HCT116 (cell line): ENCODE measurements around the gene MRTFB. TPM values are rescaled to one million over a fixed set of nuclear protein-coding genes. Genes with fewer than 3 reads are reported as not detected.

Source experiments
- ATAC-seq: fragments of 200-7000 bp; cut with Tn5 transposase; 2 replicates; pipeline ENCODE4 v1.9.1; 2020; ENCODE audit warnings: mild to moderate bottlenecking, moderate library complexity
- BruUV-seq: library from RNA; stranded (reverse); fragments of 400-500 nt; replicated peaks from 2 replicates; lab custom pipeline; 2021; lab: Mats Ljungman, UMichigan
- CTCF ChIA-PET: fragments of 300-600 bp; sonication (Branson Sonifier 250); formaldehyde crosslinking; loops from one replicate; lab custom pipeline; 2021; ENCODE audit warnings: antibody characterized with exemption; lab: Charles Lee
- POLR2A ChIA-PET: fragments of 300-600, 350-600 bp; sonication (Branson Sonifier 250); formaldehyde crosslinking; loops from one replicate; lab custom pipeline; 2021; ENCODE audit warnings: antibody characterized with exemption; lab: Charles Lee
- RAD21 ChIA-PET, 2 experiments: fragments of 300-600 bp; sonication (Branson Sonifier 250); formaldehyde crosslinking; loops; one replicate each; lab custom pipeline; 2023; ENCODE audit warnings: low total read pairs in 2 of 2; ENCODE audit not compliant: uncharacterized antibody in 2 of 2, unreplicated experiment in 2 of 2, low non-redundant PET in 1 of 2; lab: Charles Lee
- DNase-seq: peaks from one replicate; pipeline ENCODE4 v3.0.0-alpha.2; 2010; ENCODE audit warnings: low read depth, low spot score
- H2AFZ ChIP-seq: fragments of 200-600 bp; shearing (Covaris generic), sonication (generic); 2 replicates; pipeline ENCODE4 v1.6.1; 2017; ENCODE audit warnings: low read depth, mixed run types, mixed read lengths, antibody characterized with exemption, low read length; ENCODE audit not compliant: poor library complexity, severe bottlenecking
- H3K27ac ChIP-seq: 2 replicates; pipeline ENCODE4 v1.5.1; 2012; ENCODE audit warnings: low read depth, low read length
- H3K27me3 ChIP-seq: fragments of 200-600 bp; sonication (generic); 2 replicates; pipeline ENCODE4 v1.6.1; 2016; ENCODE audit warnings: mixed run types, low read length, mixed read lengths; ENCODE audit not compliant: insufficient read depth
- H3K36me3 ChIP-seq, 2 experiments: fragments of 200-500 bp in 1 of 2; fragments of 200-600 bp in 1 of 2; sonication (Bioruptor generic) in 1 of 2; sonication (generic) in 1 of 2; 2 replicates each; pipeline versions ENCODE4 v1.5.1 to v1.6.1; 2014 to 2016; ENCODE audit warnings: low read length in 2 of 2, inconsistent platforms in 1 of 2, mixed read lengths in 1 of 2, mixed run types in 1 of 2; ENCODE audit not compliant: insufficient read depth in 2 of 2, control insufficient read depth in 1 of 2
- H3K4me1 ChIP-seq, 2 experiments: fragments of 200-600 bp in 1 of 2; sonication (generic) in 1 of 2; 2 replicates each; pipeline versions ENCODE4 v1.5.1 to v1.6.1; 2012 to 2017; ENCODE audit warnings: low read length in 2 of 2, inconsistent platforms in 1 of 2, mild to moderate bottlenecking in 1 of 2, mixed read lengths in 1 of 2, mixed run types in 1 of 2, moderate library complexity in 1 of 2; ENCODE audit not compliant: insufficient read depth in 2 of 2, control insufficient read depth in 1 of 2
- H3K4me2 ChIP-seq: fragments of 200-600 bp; sonication (generic); 2 replicates; pipeline ENCODE4 v1.6.1; 2017; ENCODE audit warnings: mixed run types, low read length, mixed read lengths
- H3K4me3 ChIP-seq, 2 experiments: fragments of 200-600 bp in 1 of 2; sonication (generic) in 1 of 2; replicated peaks in 1 of 2; 2 replicates each; pipeline ENCODE4 v1.5.1; 2011 to 2016; ENCODE audit warnings: low read length in 2 of 2, control low read depth in 1 of 2, low read depth in 1 of 2, mild to moderate bottlenecking in 1 of 2, mixed read lengths in 1 of 2, mixed run types in 1 of 2
- H3K79me2 ChIP-seq: fragments of 200-600 bp; sonication (generic); 2 replicates; pipeline ENCODE4 v1.6.1; 2017; ENCODE audit warnings: mild to moderate bottlenecking, mixed run types, low read length, moderate library complexity, mixed read lengths; ENCODE audit not compliant: insufficient read depth
- H3K9ac ChIP-seq: fragments of 200-600 bp; sonication (generic); 2 replicates; pipeline ENCODE4 v1.6.1; 2016; ENCODE audit warnings: low read length, mixed read lengths
- H3K9me2 ChIP-seq: fragments of 200-600 bp; sonication (generic), shearing (Covaris generic); 2 replicates; pipeline ENCODE4 v1.6.1; 2017; ENCODE audit warnings: mixed run types, mild to moderate bottlenecking, moderate library complexity; ENCODE audit not compliant: insufficient read depth
- H3K9me3 ChIP-seq, 2 experiments: fragments of 200-500 bp in 1 of 2; fragments of 200-600 bp in 1 of 2; sonication (Bioruptor generic) in 1 of 2; sonication (generic) in 1 of 2; 2 replicates each; pipeline ENCODE4 v1.6.1; 2014 to 2017; ENCODE audit warnings: low read length in 2 of 2, mixed read lengths in 2 of 2, inconsistent platforms in 1 of 2, low read depth in 1 of 2, mild to moderate bottlenecking in 1 of 2, mixed run types in 1 of 2, moderate library complexity in 1 of 2; ENCODE audit not compliant: control insufficient read depth in 1 of 2, insufficient read depth in 1 of 2
- H4K20me1 ChIP-seq: fragments of 200-600 bp; sonication (generic), shearing (Covaris generic); 2 replicates; pipeline ENCODE4 v1.6.1; 2017; ENCODE audit warnings: mixed run types, mild to moderate bottlenecking, moderate library complexity; ENCODE audit not compliant: insufficient read depth
- CEBPB ChIP-seq: IDR thresholded peaks from 2 replicates; pipeline ENCODE4 v1.6.1; 2012; ENCODE audit warnings: low read depth
- EGR1 ChIP-seq: IDR thresholded peaks from 2 replicates; pipeline ENCODE4 v1.6.1; 2012; ENCODE audit warnings: low read depth
- EZH2 ChIP-seq: fragments of 200-600 bp; sonication (generic); IDR thresholded peaks from 2 replicates; pipeline ENCODE4 v1.6.1; 2017; ENCODE audit warnings: antibody characterized with exemption, mixed run types
- EZH2phosphoT487 ChIP-seq: fragments of 200-600 bp; IDR thresholded peaks from 2 replicates; pipeline ENCODE4 v1.6.1; 2018; ENCODE audit warnings: antibody characterized with exemption, borderline replicate concordance
- FOSL1 ChIP-seq: IDR thresholded peaks from 2 replicates; pipeline ENCODE4 v1.6.1; 2012; ENCODE audit warnings: low read depth
- JUND ChIP-seq: IDR thresholded peaks from 2 replicates; pipeline ENCODE4 v1.6.1; 2012
- POLR2AphosphoS5 ChIP-seq: IDR thresholded peaks from 2 replicates; pipeline ENCODE4 v1.6.1; 2011; ENCODE audit warnings: mild to moderate bottlenecking, low read depth, low read length, moderate library complexity
- SP1 ChIP-seq: IDR thresholded peaks from 2 replicates; pipeline ENCODE4 v1.6.1; 2012; ENCODE audit warnings: low read depth
- SRF ChIP-seq: IDR thresholded peaks from 2 replicates; pipeline ENCODE4 v1.6.1; 2012; ENCODE audit warnings: low read depth
- TCF7L2 ChIP-seq: IDR thresholded peaks from 2 replicates; pipeline ENCODE4 v1.7.0; 2011; ENCODE audit warnings: borderline replicate concordance, inconsistent platforms; ENCODE audit not compliant: insufficient read depth, insufficient read length; ENCODE audit errors: extremely low read depth
- YY1 ChIP-seq: IDR thresholded peaks from 2 replicates; pipeline ENCODE4 v1.6.1; 2011; ENCODE audit warnings: low read length, low read depth, moderate library complexity, mild to moderate bottlenecking; ENCODE audit not compliant: insufficient replicate concordance; ENCODE audit errors: extremely low read depth
- ZNF274 ChIP-seq: fragments of 200-500 bp; sonication (Bioruptor generic); IDR thresholded peaks from 2 replicates; pipeline ENCODE4 v1.6.1; 2014; ENCODE audit warnings: mild to moderate bottlenecking, low read depth, low read length, inconsistent platforms
- intact Hi-C: fragments of 100-400 bp; cut with micrococcal nuclease; formaldehyde crosslinking; loops from 2 replicates; pipeline ENCODE4 v1.10.0; 2022
- total RNA-seq: library from RNA; stranded (reverse); gene quantifications from one replicate; pipeline ENCODE4 v1.2.1, GENCODE V29; 2021; ENCODE audit not compliant: unreplicated experiment
- TF ChIP-seq, protein P1 (sequence below): IDR thresholded peaks from 2 replicates; pipeline ENCODE4 v1.6.1; 2012; ENCODE audit warnings: low read depth
- TF ChIP-seq, protein P2 (sequence below), 3 experiments: fragments of 200-600 bp in 1 of 3; sonication (generic) in 1 of 3; IDR thresholded peaks in 2 of 3; conservative IDR thresholded peaks in 1 of 3; 2 replicates each; pipeline ENCODE4 v1.5.1; 2012 to 2017; ENCODE audit warnings: low read depth in 2 of 3, low read length in 2 of 3, antibody characterized with exemption in 1 of 3, borderline replicate concordance in 1 of 3, control low read depth in 1 of 3, mild to moderate bottlenecking in 1 of 3, mixed read lengths in 1 of 3, mixed run types in 1 of 3, moderate library complexity in 1 of 3; ENCODE audit not compliant: insufficient read depth in 1 of 3
- TF ChIP-seq, protein P3 (sequence below): IDR thresholded peaks from 2 replicates; pipeline ENCODE4 v1.6.1; 2012

The MRTFB gene
- total RNA-seq, 1 experiment from 2014 or later: 39.0 TPM

DNA sequence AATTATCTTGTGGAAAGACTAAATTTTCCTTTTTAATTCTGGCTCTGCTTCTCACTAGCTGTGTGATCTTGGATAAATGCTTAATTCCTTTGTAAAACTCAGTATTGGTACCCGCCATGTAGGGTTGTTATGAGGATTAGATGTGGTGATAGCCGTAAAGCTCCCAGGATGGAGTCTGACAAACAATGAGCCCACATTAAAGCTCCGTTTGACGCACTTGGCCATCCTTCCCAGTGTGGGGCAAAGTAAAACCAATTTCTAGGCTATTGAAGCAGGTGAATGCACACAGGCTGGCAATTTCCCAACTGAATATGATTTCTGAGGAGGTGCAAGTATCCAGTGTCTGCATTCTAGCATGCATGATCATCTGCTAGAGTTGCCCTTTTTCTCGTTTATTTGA lies 123.6 kb downstream of the MRTFB start:
- no peaks in the 10 kb centered on the region for H3K9me3 ChIP-seq
- H3K4me2 ChIP-seq: no peak overlapping the region
- intact Hi-C loops: no loop called here
- DNase-seq: no peak
- H3K4me1 ChIP-seq: 0 out of 4 replicates have a peak, but pooled peaks cover 0 to 2% of the 10 kb centered on the region in 2 experiments
- H3K9ac ChIP-seq: no peak overlapping the region
- no peak overlapping the region for H3K4me3 ChIP-seq
- ChIA-PET CTCF (no interaction called here), RAD21 (no interaction called here), POLR2A (no interaction called here)
- ATAC-seq: no peak
- H3K9me2 ChIP-seq: no peaks in the 10 kb centered on the region
- H2AFZ ChIP-seq: no peak overlapping the region
- no peak for TF ChIP-seq SRF
- TF ChIP-seq POLR2AphosphoS5: no peak
- no peak for TF ChIP-seq EGR1
- no peak for TF ChIP-seq EZH2
- no peak for TF ChIP-seq YY1
- no peak for TF ChIP-seq SP1
- TF ChIP-seq, protein P1, sequence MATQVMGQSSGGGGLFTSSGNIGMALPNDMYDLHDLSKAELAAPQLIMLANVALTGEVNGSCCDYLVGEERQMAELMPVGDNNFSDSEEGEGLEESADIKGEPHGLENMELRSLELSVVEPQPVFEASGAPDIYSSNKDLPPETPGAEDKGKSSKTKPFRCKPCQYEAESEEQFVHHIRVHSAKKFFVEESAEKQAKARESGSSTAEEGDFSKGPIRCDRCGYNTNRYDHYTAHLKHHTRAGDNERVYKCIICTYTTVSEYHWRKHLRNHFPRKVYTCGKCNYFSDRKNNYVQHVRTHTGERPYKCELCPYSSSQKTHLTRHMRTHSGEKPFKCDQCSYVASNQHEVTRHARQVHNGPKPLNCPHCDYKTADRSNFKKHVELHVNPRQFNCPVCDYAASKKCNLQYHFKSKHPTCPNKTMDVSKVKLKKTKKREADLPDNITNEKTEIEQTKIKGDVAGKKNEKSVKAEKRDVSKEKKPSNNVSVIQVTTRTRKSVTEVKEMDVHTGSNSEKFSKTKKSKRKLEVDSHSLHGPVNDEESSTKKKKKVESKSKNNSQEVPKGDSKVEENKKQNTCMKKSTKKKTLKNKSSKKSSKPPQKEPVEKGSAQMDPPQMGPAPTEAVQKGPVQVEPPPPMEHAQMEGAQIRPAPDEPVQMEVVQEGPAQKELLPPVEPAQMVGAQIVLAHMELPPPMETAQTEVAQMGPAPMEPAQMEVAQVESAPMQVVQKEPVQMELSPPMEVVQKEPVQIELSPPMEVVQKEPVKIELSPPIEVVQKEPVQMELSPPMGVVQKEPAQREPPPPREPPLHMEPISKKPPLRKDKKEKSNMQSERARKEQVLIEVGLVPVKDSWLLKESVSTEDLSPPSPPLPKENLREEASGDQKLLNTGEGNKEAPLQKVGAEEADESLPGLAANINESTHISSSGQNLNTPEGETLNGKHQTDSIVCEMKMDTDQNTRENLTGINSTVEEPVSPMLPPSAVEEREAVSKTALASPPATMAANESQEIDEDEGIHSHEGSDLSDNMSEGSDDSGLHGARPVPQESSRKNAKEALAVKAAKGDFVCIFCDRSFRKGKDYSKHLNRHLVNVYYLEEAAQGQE: no peak
- TF ChIP-seq JUND: no peak
- TF ChIP-seq, protein P2, sequence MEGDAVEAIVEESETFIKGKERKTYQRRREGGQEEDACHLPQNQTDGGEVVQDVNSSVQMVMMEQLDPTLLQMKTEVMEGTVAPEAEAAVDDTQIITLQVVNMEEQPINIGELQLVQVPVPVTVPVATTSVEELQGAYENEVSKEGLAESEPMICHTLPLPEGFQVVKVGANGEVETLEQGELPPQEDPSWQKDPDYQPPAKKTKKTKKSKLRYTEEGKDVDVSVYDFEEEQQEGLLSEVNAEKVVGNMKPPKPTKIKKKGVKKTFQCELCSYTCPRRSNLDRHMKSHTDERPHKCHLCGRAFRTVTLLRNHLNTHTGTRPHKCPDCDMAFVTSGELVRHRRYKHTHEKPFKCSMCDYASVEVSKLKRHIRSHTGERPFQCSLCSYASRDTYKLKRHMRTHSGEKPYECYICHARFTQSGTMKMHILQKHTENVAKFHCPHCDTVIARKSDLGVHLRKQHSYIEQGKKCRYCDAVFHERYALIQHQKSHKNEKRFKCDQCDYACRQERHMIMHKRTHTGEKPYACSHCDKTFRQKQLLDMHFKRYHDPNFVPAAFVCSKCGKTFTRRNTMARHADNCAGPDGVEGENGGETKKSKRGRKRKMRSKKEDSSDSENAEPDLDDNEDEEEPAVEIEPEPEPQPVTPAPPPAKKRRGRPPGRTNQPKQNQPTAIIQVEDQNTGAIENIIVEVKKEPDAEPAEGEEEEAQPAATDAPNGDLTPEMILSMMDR (IDR thresholded peaks at IDR 0.05 in 2 of 3, conservative IDR thresholded peaks at IDR 0.05 in 1 of 3; ENCODE audit: borderline replicate concordance in 1 of 3, insufficient read depth in 1 of 3, low read depth in 2 of 3, low read length in 2 of 3): no peak
- no peak for TF ChIP-seq FOSL1
- no peak for TF ChIP-seq CEBPB
- TF ChIP-seq TCF7L2: no peak
- no peak for TF ChIP-seq ZNF274
- TF ChIP-seq, protein P3, sequence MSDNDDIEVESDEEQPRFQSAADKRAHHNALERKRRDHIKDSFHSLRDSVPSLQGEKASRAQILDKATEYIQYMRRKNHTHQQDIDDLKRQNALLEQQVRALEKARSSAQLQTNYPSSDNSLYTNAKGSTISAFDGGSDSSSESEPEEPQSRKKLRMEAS: no peak
- no peak for TF ChIP-seq EZH2phosphoT487
- no peaks in the 10 kb centered on the region for H3K79me2 ChIP-seq
- no TSS peak for BruUV-seq
- H3K27ac ChIP-seq: no peak overlapping the region
- no peaks in the 10 kb centered on the region for H3K27me3 ChIP-seq
- no peaks in the 10 kb centered on the region for H3K36me3 ChIP-seq
- no peaks in the 10 kb centered on the region for H4K20me1 ChIP-seq
